ACC112 (cell line): ENCODE measurements around the gene NRROS.

Source experiments
- H2AFZ ChIP-seq: fragments of 200-600 bp; sonication (generic); one replicate; pipeline ENCODE4 v1.6.0; 2017; ENCODE audit warnings: antibody characterized with exemption, low read length; ENCODE audit not compliant: unreplicated experiment
- H3K27ac ChIP-seq: fragments of 200-600 bp; sonication (generic); 2 replicates; pipeline ENCODE4 v1.5.1; 2014; ENCODE audit warnings: low read depth, mild to moderate bottlenecking, antibody characterized with exemption, low read length, moderate library complexity
- H3K27me3 ChIP-seq: fragments of 200-600 bp; sonication (generic); 2 replicates; pipeline ENCODE4 v1.6.1; 2014; ENCODE audit warnings: mild to moderate bottlenecking, antibody characterized with exemption, low read length, moderate library complexity, mixed read lengths; ENCODE audit not compliant: insufficient read depth
- H3K36me3 ChIP-seq: fragments of 200-600 bp; sonication (generic); 2 replicates; pipeline ENCODE4 v1.6.1; 2016; ENCODE audit warnings: mild to moderate bottlenecking, antibody characterized with exemption, low read length, moderate library complexity, mixed read lengths; ENCODE audit not compliant: insufficient read depth
- H3K4me1 ChIP-seq: fragments of 200-600 bp; sonication (generic); one replicate; pipeline ENCODE4 v1.6.1; 2016; ENCODE audit warnings: low read length, mixed read lengths; ENCODE audit not compliant: insufficient read depth, unreplicated experiment, control insufficient read depth
- H3K4me3 ChIP-seq: fragments of 200-600 bp; sonication (generic); 2 replicates; pipeline ENCODE4 v1.5.1; 2014; ENCODE audit warnings: mild to moderate bottlenecking, low read depth, low read length
- H3K79me2 ChIP-seq: fragments of 200-600 bp; sonication (generic); one replicate; pipeline ENCODE4 v1.6.0; 2016; ENCODE audit warnings: low read length; ENCODE audit not compliant: control insufficient read depth, unreplicated experiment, insufficient read depth

The NRROS gene

GRCh38 chr3:196660381-196661166 is 21.1 kb downstream of the NRROS start:
- no peak overlapping the region for H3K4me3 ChIP-seq
- no peak overlapping the region for H2AFZ ChIP-seq
- no peaks in the 10 kb centered on the region for H3K36me3 ChIP-seq
- H3K4me1 ChIP-seq: peaks cover 5% of the 10 kb centered on the region
- H3K27ac ChIP-seq: no peak overlapping the region
- no peaks in the 10 kb centered on the region for H3K27me3 ChIP-seq
- no peaks in the 10 kb centered on the region for H3K79me2 ChIP-seq

GRCh38 chr3:196661400-196661799 is 21.9 kb downstream of the NRROS start:
- Histone ChIP-seq H3K27me3 (no peaks in the 10 kb centered on the region), H3K36me3 (no peaks in the 10 kb centered on the region), H3K4me1 (peaks cover 12% of the 10 kb centered on the region), H3K4me3 (no peak overlapping the region), H2AFZ (no peak overlapping the region), H3K27ac (no peak overlapping the region), H3K79me2 (no peaks in the 10 kb centered on the region)

GRCh38 chr3:196662033-196662432 is 22.5 kb downstream of the NRROS start:
- Histone ChIP-seq H3K36me3 (no peaks in the 10 kb centered on the region), H3K79me2 (no peaks in the 10 kb centered on the region), H3K27me3 (no peaks in the 10 kb centered on the region), H2AFZ (no peak overlapping the region), H3K4me1 (peaks cover 15% of the 10 kb centered on the region), H3K4me3 (no peak overlapping the region), H3K27ac (no peak overlapping the region)

- peaks cover 15% of the 10 kb centered on the region for H3K4me1 ChIP-seq
- H2AFZ ChIP-seq: no peak overlapping the region
Measured at GRCh38 chr3:196662711-196663571, 23.4 kb downstream of the NRROS start.

GRCh38 chr3:196666001-196666867 is 26.7 kb downstream of the NRROS start:
- Histone ChIP-seq H3K79me2 (no peaks in the 10 kb centered on the region), H3K4me3 (no peak overlapping the region), H3K4me1 (peaks cover 15% of the 10 kb centered on the region), H3K27me3 (no peaks in the 10 kb centered on the region), H3K27ac (peak overlapping the region; percentile 38; the same call in 1 of the 2 replicates), H2AFZ (peak overlapping the region; percentile 80), H3K36me3 (no peaks in the 10 kb centered on the region)

More at GRCh38 chr3:196662711-196663571, 23.4 kb downstream of the NRROS start:
- H3K36me3 ChIP-seq: no peaks in the 10 kb centered on the region
- H3K27ac ChIP-seq: no peak overlapping the region
- H3K4me3 ChIP-seq: no peak overlapping the region
- H3K27me3 ChIP-seq: no peaks in the 10 kb centered on the region
- no peaks in the 10 kb centered on the region for H3K79me2 ChIP-seq

- Histone ChIP-seq H3K27me3 (no peaks in the 10 kb centered on the region), H3K79me2 (no peaks in the 10 kb centered on the region), H2AFZ (no peak overlapping the region), H3K4me1 (peaks cover 15% of the 10 kb centered on the region), H3K36me3 (no peaks in the 10 kb centered on the region), H3K4me3 (no peak overlapping the region), H3K27ac (no peak overlapping the region)
Measured at GRCh38 chr3:196667056-196667825, 27.7 kb downstream of the NRROS start.

GRCh38 chr3:196670339-196670738 is 30.8 kb downstream of the NRROS start:
- Histone ChIP-seq H2AFZ (peak overlapping the region; percentile 4), H3K27ac (no peak overlapping the region), H3K79me2 (no peaks in the 10 kb centered on the region)

GRCh38 chr3:196673632-196674031 is 34.1 kb downstream of the NRROS start:
- no peaks in the 10 kb centered on the region for H3K36me3 ChIP-seq
- H3K4me1 ChIP-seq: no peaks in the 10 kb centered on the region
- no peak overlapping the region for H3K4me3 ChIP-seq
- H3K79me2 ChIP-seq: no peaks in the 10 kb centered on the region
- H2AFZ ChIP-seq: no peak overlapping the region
- peaks cover 12% of the 10 kb centered on the region for H3K27me3 ChIP-seq
- no peak overlapping the region for H3K27ac ChIP-seq

More at GRCh38 chr3:196670339-196670738, 30.8 kb downstream of the NRROS start:
- Histone ChIP-seq H3K4me1 (peaks cover 10% of the 10 kb centered on the region), H3K27me3 (0 out of 2 replicates have a peak, but pooled peaks cover 3% of the 10 kb centered on the region), H3K4me3 (no peak overlapping the region), H3K36me3 (no peaks in the 10 kb centered on the region)

- Histone ChIP-seq H2AFZ (no peak overlapping the region), H3K4me1 (no peaks in the 10 kb centered on the region), H3K27ac (no peak overlapping the region), H3K79me2 (no peaks in the 10 kb centered on the region), H3K27me3 (peaks cover 21% of the 10 kb centered on the region), H3K4me3 (no peak overlapping the region), H3K36me3 (no peaks in the 10 kb centered on the region)
Measured at GRCh38 chr3:196677353-196677752, 37.9 kb downstream of the NRROS start.
